GM19328 (cell line): ENCODE results near the gene TBATA.

Source experiments
- ATAC-seq: cut with Tn5 transposase; IDR thresholded peaks from one replicate; pipeline ENCODE4 v1.9.1; 2021; ENCODE audit warnings: mild to moderate bottlenecking, moderate library complexity; ENCODE audit not compliant: unreplicated experiment

Gene TBATA

GRCh38 chr10:70809011-70809611, 23.9 kb upstream of the TBATA start:
- ATAC-seq, result no peak

- no peak for ATAC-seq
Observed at GRCh38 chr10:70807556-70807955, 22.4 kb upstream of the TBATA start.

GRCh38 chr10:70806841-70807240, 21.7 kb upstream of the TBATA start:
- ATAC-seq, result no peak

- no peak for ATAC-seq
Observed at GRCh38 chr10:70805619-70806215, 20.5 kb upstream of the TBATA start.

- ATAC-seq, result no peak
Observed at GRCh38 chr10:70804421-70804808, 19.2 kb upstream of the TBATA start.

- no peak for ATAC-seq
Observed at GRCh38 chr10:70803775-70804420, 18.7 kb upstream of the TBATA start.

- no peak for ATAC-seq
Observed at GRCh38 chr10:70801854-70802253, 16.7 kb upstream of the TBATA start.

- no peak for ATAC-seq
Observed at GRCh38 chr10:70799124-70799523, 13.9 kb upstream of the TBATA start.

- ATAC-seq, result no peak
Observed at GRCh38 chr10:70797840-70798239, 12.7 kb upstream of the TBATA start.

- no peak for ATAC-seq
Observed at GRCh38 chr10:70795613-70796012, 10.4 kb upstream of the TBATA start.

- ATAC-seq, result no peak
Observed at GRCh38 chr10:70791386-70792039, 6.3 kb upstream of the TBATA start.

GRCh38 chr10:70786799-70787415, 1.7 kb upstream of the TBATA start:
- ATAC-seq, result no peak

GRCh38 chr10:70784471-70784870, 706 bp downstream of the TBATA start:
- ATAC-seq, result no peak

GRCh38 chr10:70784016-70784415, 1.2 kb downstream of the TBATA start:
- ATAC-seq, result no peak

- no peak for ATAC-seq
Observed at GRCh38 chr10:70782746-70783680, 2.2 kb downstream of the TBATA start.

- ATAC-seq, result no peak
Observed at GRCh38 chr10:70782086-70782745, 3.0 kb downstream of the TBATA start.

GRCh38 chr10:70781461-70782051, 3.6 kb downstream of the TBATA start:
- ATAC-seq, result no peak

GRCh38 chr10:70780772-70781171, 4.4 kb downstream of the TBATA start:
- no peak for ATAC-seq

GRCh38 chr10:70780370-70780760, 4.8 kb downstream of the TBATA start:
- ATAC-seq, result no peak
